Loucy (cell line): ENCODE results near the gene PTCD1.

Experiments used
- H2AFZ ChIP-seq: fragments of 200-600 bp; sonication (generic); 2 replicates; pipeline ENCODE4 v1.6.0; 2016; ENCODE audit warnings: antibody characterized with exemption, mild to moderate bottlenecking, low read length, moderate library complexity
- H3F3A ChIP-seq: fragments of 200-600 bp; 2 replicates; pipeline ENCODE4 v1.6.0; 2016; ENCODE audit warnings: antibody characterized with exemption, low read depth, mild to moderate bottlenecking
- H3K27me3 ChIP-seq: fragments of 200-600 bp; sonication (generic); 2 replicates; pipeline ENCODE4 v1.6.1; 2014; ENCODE audit warnings: low read length, mild to moderate bottlenecking; ENCODE audit not compliant: insufficient read depth, poor library complexity, severe bottlenecking
- H3K36me3 ChIP-seq: fragments of 200-600 bp; sonication (generic); 2 replicates; pipeline ENCODE4 v1.6.1; 2016; ENCODE audit warnings: low read length; ENCODE audit not compliant: insufficient read depth
- H3K4me1 ChIP-seq: fragments of 200-600 bp; sonication (generic); 2 replicates; pipeline ENCODE4 v1.5.1; 2014; ENCODE audit warnings: low read length, mild to moderate bottlenecking; ENCODE audit not compliant: insufficient read depth, poor library complexity, severe bottlenecking
- H3K4me2 ChIP-seq: fragments of 200-600 bp; sonication (generic); 2 replicates; pipeline ENCODE4 v1.6.0; 2014; ENCODE audit warnings: antibody characterized with exemption, low read length, low read depth, mild to moderate bottlenecking; ENCODE audit not compliant: poor library complexity, severe bottlenecking
- H3K4me3 ChIP-seq: fragments of 200-600 bp; sonication (generic); 2 replicates; pipeline ENCODE4 v1.5.1; 2014; ENCODE audit warnings: low read length, mild to moderate bottlenecking, mixed read lengths; ENCODE audit not compliant: poor library complexity, severe bottlenecking
- H3K79me2 ChIP-seq: fragments of 200-600 bp; sonication (generic); 2 replicates; pipeline ENCODE4 v1.6.1; 2014; ENCODE audit warnings: low read length; ENCODE audit not compliant: insufficient read depth
- H3K9ac ChIP-seq: fragments of 200-600 bp; sonication (generic); 2 replicates; pipeline ENCODE4 v1.6.0; 2014; ENCODE audit warnings: mild to moderate bottlenecking, low read depth, low read length, moderate library complexity; ENCODE audit not compliant: poor library complexity, severe bottlenecking
- H3K9me2 ChIP-seq: fragments of 200-600 bp; sonication (generic); replicated peaks from 2 replicates; pipeline ENCODE4 v1.6.1; 2016; ENCODE audit warnings: low read depth, low read length, mixed read lengths
- H3K9me3 ChIP-seq: fragments of 200-600 bp; sonication (generic); 2 replicates; pipeline ENCODE4 v1.6.1; 2014; ENCODE audit warnings: mild to moderate bottlenecking, antibody characterized with exemption, low read length, low read depth; ENCODE audit not compliant: insufficient read depth
- H4K20me1 ChIP-seq: fragments of 200-600 bp; sonication (generic); 2 replicates; pipeline ENCODE4 v1.6.0; 2014; ENCODE audit warnings: antibody characterized with exemption, low read length, mild to moderate bottlenecking; ENCODE audit not compliant: insufficient read depth, poor library complexity, severe bottlenecking
- EZH2phosphoT487 ChIP-seq: fragments of 200-600 bp; IDR thresholded peaks from 2 replicates; pipeline ENCODE4 v1.6.1; 2018; ENCODE audit warnings: antibody characterized with exemption, mild to moderate bottlenecking, moderate library complexity, borderline replicate concordance
- TF ChIP-seq, protein P1 (sequence below): fragments of 200-600 bp; sonication (generic); conservative IDR thresholded peaks from 2 replicates; pipeline ENCODE4 v1.5.1; 2014; ENCODE audit warnings: mild to moderate bottlenecking, antibody characterized with exemption, low read length

Gene PTCD1

DNA sequence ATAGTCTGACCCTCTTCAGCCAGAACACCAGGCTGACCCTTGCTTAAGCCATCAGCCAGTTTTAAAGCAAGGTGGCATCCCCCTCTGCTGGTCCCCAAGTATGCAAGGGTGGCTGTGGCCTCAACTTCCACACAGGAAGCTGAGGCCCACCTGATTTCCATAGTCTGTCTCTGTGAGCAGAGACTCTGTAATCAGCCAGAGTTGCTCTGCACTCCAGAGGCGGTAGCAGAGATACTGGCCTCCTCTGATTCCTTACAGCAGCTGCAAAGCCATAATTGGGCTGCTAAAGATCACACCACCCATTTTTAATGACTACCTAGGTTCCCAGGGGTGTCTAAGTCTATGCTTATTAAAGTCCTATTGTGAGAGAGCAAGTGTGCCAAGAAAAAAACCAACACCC is 32.0 kb downstream of the PTCD1 start:
- peak overlapping the region; percentile 83 for H3K4me2 ChIP-seq
- no peaks in the 10 kb centered on the region for H3F3A ChIP-seq
- no peaks in the 10 kb centered on the region for H3K9me2 ChIP-seq
- peak overlapping the region; percentile 79 for H3K4me3 ChIP-seq
- H3K9me3 ChIP-seq = no peaks in the 10 kb centered on the region
- peaks cover 29% of the 10 kb centered on the region for H3K4me1 ChIP-seq
- H3K27me3 ChIP-seq = no peaks in the 10 kb centered on the region
- H2AFZ ChIP-seq = no peak overlapping the region
- H3K79me2 ChIP-seq = peaks cover 69% of the 10 kb centered on the region
- H3K9ac ChIP-seq = peak overlapping the region; percentile 83
- peaks cover 20% of the 10 kb centered on the region; the same call in 1 of the 2 replicates for H3K36me3 ChIP-seq
- peaks cover 43% of the 10 kb centered on the region for H4K20me1 ChIP-seq
- TF ChIP-seq EZH2phosphoT487 = no peak
- TF ChIP-seq, protein P1, sequence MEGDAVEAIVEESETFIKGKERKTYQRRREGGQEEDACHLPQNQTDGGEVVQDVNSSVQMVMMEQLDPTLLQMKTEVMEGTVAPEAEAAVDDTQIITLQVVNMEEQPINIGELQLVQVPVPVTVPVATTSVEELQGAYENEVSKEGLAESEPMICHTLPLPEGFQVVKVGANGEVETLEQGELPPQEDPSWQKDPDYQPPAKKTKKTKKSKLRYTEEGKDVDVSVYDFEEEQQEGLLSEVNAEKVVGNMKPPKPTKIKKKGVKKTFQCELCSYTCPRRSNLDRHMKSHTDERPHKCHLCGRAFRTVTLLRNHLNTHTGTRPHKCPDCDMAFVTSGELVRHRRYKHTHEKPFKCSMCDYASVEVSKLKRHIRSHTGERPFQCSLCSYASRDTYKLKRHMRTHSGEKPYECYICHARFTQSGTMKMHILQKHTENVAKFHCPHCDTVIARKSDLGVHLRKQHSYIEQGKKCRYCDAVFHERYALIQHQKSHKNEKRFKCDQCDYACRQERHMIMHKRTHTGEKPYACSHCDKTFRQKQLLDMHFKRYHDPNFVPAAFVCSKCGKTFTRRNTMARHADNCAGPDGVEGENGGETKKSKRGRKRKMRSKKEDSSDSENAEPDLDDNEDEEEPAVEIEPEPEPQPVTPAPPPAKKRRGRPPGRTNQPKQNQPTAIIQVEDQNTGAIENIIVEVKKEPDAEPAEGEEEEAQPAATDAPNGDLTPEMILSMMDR = peak; percentile 35; the same call in 1 of the 2 replicates

DNA sequence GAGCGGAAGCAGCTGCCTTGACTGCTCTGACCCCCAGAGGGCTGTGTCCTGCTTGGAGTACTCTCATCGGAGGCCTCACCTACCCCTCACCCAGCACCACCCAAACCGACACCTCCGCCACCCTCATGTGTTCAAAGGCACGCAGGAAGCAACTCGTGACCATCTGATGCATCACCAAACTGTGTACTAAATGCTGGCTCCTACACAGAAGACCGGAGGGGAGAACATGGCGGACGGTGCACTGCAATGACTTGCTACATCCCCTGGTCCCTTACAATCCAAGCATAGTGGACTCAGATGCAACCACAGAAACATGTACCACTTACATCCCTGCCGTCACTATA is 33.6 kb downstream of the PTCD1 start:
- Histone ChIP-seq H2AFZ (no peak overlapping the region), H3K9me2 (no peaks in the 10 kb centered on the region), H3K9ac (no peak overlapping the region), H3K79me2 (peaks cover 58% of the 10 kb centered on the region), H3K9me3 (no peaks in the 10 kb centered on the region), H4K20me1 (peaks cover 32% of the 10 kb centered on the region), H3F3A (no peaks in the 10 kb centered on the region), H3K4me2 (peak overlapping the region; percentile 23), H3K4me1 (peaks cover 24% of the 10 kb centered on the region), H3K4me3 (no peak overlapping the region), H3K36me3 (peaks cover 29% of the 10 kb centered on the region; the same call in 1 of the 2 replicates), H3K27me3 (no peaks in the 10 kb centered on the region)
- no peak for TF ChIP-seq EZH2phosphoT487
- TF ChIP-seq, protein P1 = no peak

DNA sequence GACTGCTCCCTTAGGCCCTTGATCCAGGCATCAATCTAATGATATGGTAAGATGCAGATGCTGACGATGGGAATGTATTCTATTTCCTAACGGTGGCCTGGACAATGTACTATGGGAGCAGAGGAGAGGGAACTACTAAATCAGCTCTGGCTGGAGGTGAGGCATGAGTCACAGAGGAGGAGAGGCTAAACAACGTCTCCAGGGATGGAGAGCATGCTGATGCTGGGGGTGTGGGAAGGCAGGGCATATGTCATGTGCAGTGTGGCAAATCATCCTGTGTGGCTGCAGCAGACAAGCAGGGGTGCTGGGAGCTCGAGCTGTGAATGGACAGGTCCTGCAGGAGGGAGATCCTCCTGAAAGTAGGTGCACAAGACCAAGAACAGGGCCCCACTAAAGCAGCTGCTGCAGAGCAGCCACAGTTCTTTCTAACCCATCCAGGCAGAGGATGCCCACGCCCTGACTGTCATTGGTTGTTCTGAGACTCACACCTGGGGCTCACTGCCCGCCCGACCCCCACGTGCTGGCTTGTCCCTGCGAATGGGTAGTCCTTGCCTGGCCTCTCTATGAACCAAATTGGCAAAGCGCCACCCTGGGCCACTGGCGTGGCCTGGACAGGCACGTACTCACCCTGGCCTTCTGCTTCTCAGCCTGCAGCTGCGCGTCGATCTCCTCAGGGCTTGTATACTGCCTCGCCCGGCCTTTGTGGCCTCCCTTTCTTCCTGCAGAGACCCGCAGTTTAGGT is 34.2 kb downstream of the PTCD1 start:
- H3K79me2 ChIP-seq = peaks cover 52% of the 10 kb centered on the region
- no peaks in the 10 kb centered on the region for H3K27me3 ChIP-seq
- H3K9me3 ChIP-seq = no peaks in the 10 kb centered on the region
- no peak overlapping the region for H3K9ac ChIP-seq
- H3K4me2 ChIP-seq = peak overlapping the region; percentile 23
- peaks cover 34% of the 10 kb centered on the region; the same call in 1 of the 2 replicates for H3K36me3 ChIP-seq
- no peaks in the 10 kb centered on the region for H3F3A ChIP-seq
- no peaks in the 10 kb centered on the region for H3K9me2 ChIP-seq
- H3K4me1 ChIP-seq = peaks cover 20% of the 10 kb centered on the region
- peaks cover 26% of the 10 kb centered on the region for H4K20me1 ChIP-seq
- no peak overlapping the region for H2AFZ ChIP-seq
- no peak for TF ChIP-seq EZH2phosphoT487
- TF ChIP-seq, protein P1 = no peak
- H3K4me3 ChIP-seq = no peak overlapping the region
